GM12891 (cell line): Measurements from ENCODE around the gene VPS13C.

Experiments used
- POLR2A ChIP-seq: IDR thresholded peaks from 2 replicates; pipeline ENCODE4 v1.6.1; 2011; ENCODE audit warnings: low read depth, low read length, control low read depth
- POLR2AphosphoS5 ChIP-seq: IDR thresholded peaks from 2 replicates; pipeline ENCODE4 v1.6.1; 2011; ENCODE audit warnings: low read depth, low read length, control low read depth
- SPI1 ChIP-seq: IDR thresholded peaks from 2 replicates; pipeline ENCODE4 v1.6.1; 2011; ENCODE audit warnings: low read depth, low read length, control low read depth
- TAF1 ChIP-seq: IDR thresholded peaks from 2 replicates; pipeline ENCODE4 v1.6.1; 2011; ENCODE audit warnings: low read depth, low read length, control low read depth

DNA sequence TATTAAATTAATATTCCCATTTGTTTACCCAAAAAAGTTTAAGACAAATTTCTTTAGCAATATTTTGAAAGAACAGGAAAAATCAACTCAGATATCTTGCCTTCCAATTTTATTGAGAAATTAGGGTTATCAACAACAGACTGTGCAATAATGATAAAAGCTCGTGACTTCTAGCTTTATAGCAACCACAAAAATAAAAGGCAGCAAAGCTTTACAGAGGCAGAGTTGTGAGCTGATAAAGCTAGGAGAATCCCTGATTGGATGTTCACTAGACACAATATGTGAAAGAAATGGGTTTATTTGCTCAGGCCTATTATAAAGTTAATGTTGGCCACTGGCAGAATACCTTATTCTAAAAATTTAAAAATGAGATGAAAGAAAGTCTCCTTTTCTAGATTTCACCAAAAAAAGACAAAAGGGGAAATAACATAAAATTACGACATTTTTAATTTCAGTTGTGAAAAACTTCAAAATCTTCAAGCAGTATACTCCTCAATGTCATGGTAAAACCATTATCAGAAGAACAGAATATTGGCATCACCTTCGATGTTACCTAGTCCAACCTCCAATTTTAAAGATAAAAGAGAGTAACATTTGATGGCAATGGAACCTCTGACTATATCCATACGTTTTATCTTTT is 2.8 kb downstream of the VPS13C start:
- no peak for TF ChIP-seq POLR2A
- no peak for TF ChIP-seq TAF1
- no peak for TF ChIP-seq POLR2AphosphoS5
- no peak for TF ChIP-seq SPI1
